WTC11 (cell line): ENCODE data around the gene DKC1.

Experiments used
- CTCF ChIP-seq: fragments of 200-600 bp; IDR thresholded peaks from 2 replicates; pipeline ENCODE4 v1.8.0; 2022; ENCODE audit warnings: antibody characterized with exemption
- FOXP4 ChIP-seq: sonication (generic); formaldehyde crosslinking; IDR thresholded peaks from 2 replicates; pipeline ENCODE4 v1.8.0; 2022; ENCODE audit warnings: mild to moderate bottlenecking, missing genetic modification reagents
- NFE2L1 ChIP-seq: sonication (generic); formaldehyde crosslinking; IDR thresholded peaks from 2 replicates; pipeline ENCODE4 v1.8.1; 2023; ENCODE audit warnings: missing genetic modification reagents
- USF1 ChIP-seq: sonication (generic); formaldehyde crosslinking; IDR thresholded peaks from 2 replicates; pipeline ENCODE4 v1.8.0; 2022; ENCODE audit warnings: mild to moderate bottlenecking, missing genetic modification reagents

GRCh38 chrX:154780968-154781367 is 18.3 kb downstream of the DKC1 start:
- TF ChIP-seq CTCF = no peak
- no peak for TF ChIP-seq USF1 (CRISPR knock-in tag)
- no peak for TF ChIP-seq NFE2L1 (CRISPR knock-in tag)
- TF ChIP-seq FOXP4 (CRISPR knock-in tag) = no peak
